Measurements from ENCODE around the gene EARS2.
"Not testable (repeated sequence)": the region's sequence is repeated elsewhere in the genome, so short reads cannot be mapped to it uniquely, and the experiment has no call there.

Gene EARS2

GRCh38 chr16:23556881-23557778 is at the start of gene EARS2, which contains the start of gene UBFD1:
TSS of gene EARS2 (minus strand) at chr16:23557350. CDS start at chr16:23557343, 7 bp downstream.
TSS of gene UBFD1 (plus strand) at chr16:23557727. CDS start at chr16:23557743, 16 bp downstream.
- peak; percentile 97 for DNase-seq (ENCODE audit: low spot score)

DNA sequence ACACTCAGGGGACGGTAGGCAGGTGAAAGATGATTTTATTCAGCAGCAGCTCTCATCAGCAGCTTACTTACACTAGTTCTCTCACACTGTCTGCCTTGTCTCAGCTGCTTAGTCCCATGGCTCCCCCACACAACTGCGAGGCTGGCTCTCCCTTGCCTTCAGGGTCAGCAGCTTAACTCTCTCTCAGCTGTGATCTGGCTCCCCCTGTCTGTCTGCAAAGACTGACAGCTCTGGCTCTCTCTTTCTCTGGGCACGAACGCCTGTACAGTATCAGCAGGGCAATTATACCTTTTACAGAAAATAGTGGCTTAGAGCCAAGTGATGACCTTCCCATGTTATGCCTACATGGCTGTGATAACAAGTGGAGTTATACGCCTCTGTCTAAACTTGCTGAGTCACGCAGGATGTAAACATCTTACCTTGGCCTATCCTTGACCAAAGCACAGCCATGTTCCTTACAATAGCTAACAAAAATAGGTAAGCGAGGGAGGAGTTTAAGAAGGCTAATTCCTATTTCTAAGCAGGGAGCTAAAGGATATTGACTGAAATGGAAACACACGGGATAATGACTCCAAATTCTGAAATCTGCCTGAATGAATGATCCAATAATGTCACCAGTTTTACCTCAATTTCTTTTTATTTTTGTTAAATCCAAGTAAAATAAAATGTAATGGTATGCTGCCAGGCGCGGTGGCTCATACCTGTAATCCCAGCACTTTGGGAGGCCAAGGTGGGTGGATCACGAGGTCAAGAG is 40.0 kb upstream of the EARS2 start:
- peak; percentile 69 for DNase-seq (ENCODE audit: low spot score)

GRCh38 chr16:23595951-23596720 is 39.0 kb upstream of the EARS2 start, which contains the start of gene NDUFAB1:
TSS of gene NDUFAB1 (minus strand) at chr16:23596316. CDS start at chr16:23596290, 26 bp downstream.
- peak; percentile 87 for DNase-seq (ENCODE audit: low spot score)

GRCh38 chr16:23595246-23595950 is 38.2 kb upstream of the EARS2 start:
- DNase-seq (ENCODE audit: low spot score) = no peak

DNA sequence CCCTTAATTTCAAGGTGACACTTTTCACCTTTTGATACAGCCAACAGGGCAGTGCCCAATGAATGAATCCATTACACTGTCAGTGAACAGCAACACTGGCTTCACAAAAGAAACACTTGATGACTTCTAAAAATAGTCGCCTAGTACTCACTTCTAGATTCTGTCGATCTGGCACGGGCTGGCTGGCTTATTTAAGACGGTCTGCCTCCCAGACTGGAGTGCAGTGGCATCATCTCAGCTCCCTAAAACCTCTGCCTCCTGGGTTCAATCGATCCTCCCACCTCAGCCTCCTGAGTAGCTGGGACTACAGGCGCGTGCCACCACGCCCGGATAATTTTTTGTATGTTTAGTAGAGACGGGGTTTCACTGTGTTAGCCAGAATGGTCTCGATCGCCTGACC is 37.0 kb upstream of the EARS2 start:
- DNase-seq (ENCODE audit: low spot score) = no peak

- no peak for DNase-seq (ENCODE audit: low spot score)
Measured at GRCh38 chr16:23590181-23590580, 33.0 kb upstream of the EARS2 start.

GRCh38 chr16:23587726-23588125 is 30.6 kb upstream of the EARS2 start:
- no peak for DNase-seq (ENCODE audit: low spot score)

DNA sequence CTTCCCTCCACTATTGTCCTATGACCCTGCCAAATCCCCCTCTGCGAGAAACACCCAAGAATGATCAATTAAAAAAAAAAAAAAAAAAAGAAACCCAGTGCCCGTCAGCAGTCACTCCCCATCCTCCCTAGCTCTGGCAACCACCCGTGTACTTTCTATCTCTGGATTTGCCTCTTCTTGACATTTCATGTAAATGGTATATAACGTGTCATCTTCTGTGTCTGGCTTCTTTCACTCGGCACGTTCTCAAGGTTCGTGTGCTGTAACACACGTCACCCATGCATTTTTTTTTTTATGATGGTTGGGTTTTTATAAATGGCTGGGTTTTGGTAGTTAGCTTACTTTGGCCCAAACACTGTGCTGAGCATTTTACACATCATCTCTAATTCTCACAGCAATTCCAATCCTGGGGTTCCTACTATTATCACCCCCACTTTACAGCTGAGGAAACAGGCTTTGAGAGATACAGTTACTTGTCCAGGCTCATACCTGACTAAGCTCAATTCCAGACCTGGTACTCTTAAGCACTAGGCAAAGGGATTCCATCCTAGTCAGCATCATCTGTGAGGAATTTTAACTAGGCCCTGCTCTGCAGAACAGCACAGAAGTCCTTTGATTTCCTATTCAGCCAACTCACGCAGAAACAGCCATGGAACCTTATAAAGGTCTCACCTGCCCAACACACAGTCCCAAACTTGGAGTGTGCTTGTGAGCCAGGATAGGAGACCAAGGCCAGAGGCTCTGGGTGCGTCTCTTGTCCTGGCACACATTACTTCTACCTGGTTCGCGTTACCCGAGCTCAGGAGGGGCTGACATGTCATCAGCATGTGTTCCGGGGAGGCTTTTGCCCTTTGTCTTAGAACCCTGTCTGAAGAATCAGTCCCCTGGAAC is 27.3 kb upstream of the EARS2 start:
- no peak for DNase-seq (ENCODE audit: low spot score)

- not testable (repeated sequence) for DNase-seq (ENCODE audit: low spot score)
Measured at GRCh38 chr16:23583271-23583670, 26.1 kb upstream of the EARS2 start.

DNA sequence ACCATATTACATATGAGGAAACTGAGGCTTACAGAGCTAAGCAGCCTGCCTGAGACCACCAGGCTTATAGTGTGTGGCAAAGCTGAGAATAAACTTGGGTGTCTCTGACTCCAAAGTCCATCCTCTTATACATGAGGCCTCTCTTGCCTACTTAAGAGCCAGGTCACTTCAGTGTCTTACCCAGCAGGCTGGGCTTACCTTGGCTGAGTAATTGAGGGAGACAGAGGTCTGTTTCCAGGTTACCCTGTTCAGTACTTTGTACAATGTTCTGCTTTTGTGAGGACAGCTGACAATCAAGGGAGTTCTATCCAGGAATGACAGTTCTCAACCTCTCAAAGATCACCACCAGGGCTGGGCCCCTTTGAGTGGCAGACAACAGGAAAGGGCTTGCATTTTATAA is 24.6 kb upstream of the EARS2 start:
- DNase-seq (ENCODE audit: low spot score) = no peak

GRCh38 chr16:23580391-23580790 is 23.2 kb upstream of the EARS2 start:
- DNase-seq (ENCODE audit: low spot score) = no peak

GRCh38 chr16:23579371-23579770 is 22.2 kb upstream of the EARS2 start:
- DNase-seq (ENCODE audit: low spot score) = no peak

GRCh38 chr16:23578101-23578830 is 21.1 kb upstream of the EARS2 start:
- DNase-seq (ENCODE audit: low spot score) = no peak

- DNase-seq (ENCODE audit: low spot score) = no peak
Measured at GRCh38 chr16:23577493-23577892, 20.3 kb upstream of the EARS2 start.

- peak; percentile 35 for DNase-seq (ENCODE audit: low spot score)
Measured at GRCh38 chr16:23575834-23576233, 18.7 kb upstream of the EARS2 start.

GRCh38 chr16:23573817-23574216 is 16.7 kb upstream of the EARS2 start:
- DNase-seq (ENCODE audit: low spot score) = no peak

GRCh38 chr16:23572394-23572793 is 15.2 kb upstream of the EARS2 start:
- DNase-seq (ENCODE audit: low spot score) = no peak

DNA sequence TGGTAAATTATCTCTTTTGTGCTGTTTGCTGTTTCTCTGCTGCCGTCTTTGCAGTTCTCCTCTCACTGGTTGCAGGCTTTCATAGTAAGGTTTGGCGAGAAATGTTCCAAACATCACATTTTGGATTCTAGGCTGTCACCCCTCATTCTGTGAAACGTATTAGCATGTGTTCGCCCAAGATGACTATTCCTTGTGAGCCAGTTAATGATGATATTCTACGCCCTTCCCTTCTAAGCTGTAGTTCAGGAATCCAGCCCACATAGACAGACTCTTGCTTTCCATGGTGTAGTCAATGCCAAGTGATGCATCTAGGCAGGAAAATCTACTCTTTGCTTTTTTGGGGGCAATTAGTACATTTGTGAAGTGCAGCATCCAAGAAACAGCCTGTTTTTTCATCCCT is 14.7 kb upstream of the EARS2 start:
- DNase-seq (ENCODE audit: low spot score) = no peak

- no peak for DNase-seq (ENCODE audit: low spot score)
Measured at GRCh38 chr16:23570992-23571632, 14.0 kb upstream of the EARS2 start.

All from cerebellar cortex (tissue), 1 donor.